Stimulated activated CD4-positive, alpha-beta T cell treated with anti-CD3 and anti-CD28 coated beads, Interleukin-2, amount 100 ng/mL, for 48 hours (primary cell): ENCODE results near the gene EEF1A2.

Source experiments
- DNase-seq, 2 donors: peaks; one replicate each; pipeline ENCODE4 v3.0.0-alpha.2; 2020

EEF1A2 gene

DNA sequence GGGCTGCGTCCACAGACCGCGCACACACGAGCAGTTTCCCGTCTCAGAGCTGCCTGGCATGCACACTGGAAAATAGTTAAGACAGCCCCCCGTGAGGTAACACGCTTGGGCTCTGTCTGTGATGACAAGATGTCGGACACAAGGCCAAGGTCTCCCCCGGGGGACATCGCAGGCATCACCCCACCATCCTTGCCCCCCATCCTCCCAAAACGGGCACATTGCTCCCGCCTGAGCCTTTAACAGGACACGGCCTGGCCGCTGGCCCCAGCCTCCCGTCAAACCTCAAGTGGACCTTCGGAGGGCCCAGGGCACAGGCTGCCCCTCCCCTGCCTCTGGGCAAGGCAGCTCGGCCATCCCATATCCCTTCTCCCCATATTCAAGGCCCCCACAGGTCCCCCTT lies 32.0 kb downstream of the EEF1A2 start:
- no peak for DNase-seq

DNA sequence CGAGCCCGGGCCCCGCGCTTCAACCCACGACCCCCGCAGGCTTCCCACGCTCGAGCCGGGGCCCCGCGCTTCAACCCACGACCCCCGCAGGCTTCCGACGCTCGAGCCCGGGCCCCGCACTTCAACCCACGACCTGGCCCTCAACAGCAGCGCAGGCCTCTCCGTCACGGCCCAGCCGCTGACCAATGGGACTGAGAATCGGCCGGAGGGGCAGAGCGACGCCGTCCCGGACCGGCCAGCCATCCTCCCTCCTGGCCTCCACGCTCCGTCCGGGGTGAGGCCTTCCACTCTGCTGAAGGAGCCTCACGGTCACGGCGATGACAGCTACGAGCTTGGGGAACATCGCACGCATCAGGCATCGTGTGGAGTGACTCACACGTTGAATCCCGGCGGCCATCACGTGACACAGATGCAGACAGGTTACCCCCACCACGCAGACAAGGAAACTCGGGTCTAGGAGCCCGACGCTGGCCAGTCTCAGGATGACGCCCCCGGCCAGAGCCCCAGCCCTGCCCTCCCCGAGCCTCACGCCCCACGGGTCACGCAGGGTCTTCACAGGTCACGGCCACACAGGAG lies 32.5 kb downstream of the EEF1A2 start:
- no peak for DNase-seq

DNA sequence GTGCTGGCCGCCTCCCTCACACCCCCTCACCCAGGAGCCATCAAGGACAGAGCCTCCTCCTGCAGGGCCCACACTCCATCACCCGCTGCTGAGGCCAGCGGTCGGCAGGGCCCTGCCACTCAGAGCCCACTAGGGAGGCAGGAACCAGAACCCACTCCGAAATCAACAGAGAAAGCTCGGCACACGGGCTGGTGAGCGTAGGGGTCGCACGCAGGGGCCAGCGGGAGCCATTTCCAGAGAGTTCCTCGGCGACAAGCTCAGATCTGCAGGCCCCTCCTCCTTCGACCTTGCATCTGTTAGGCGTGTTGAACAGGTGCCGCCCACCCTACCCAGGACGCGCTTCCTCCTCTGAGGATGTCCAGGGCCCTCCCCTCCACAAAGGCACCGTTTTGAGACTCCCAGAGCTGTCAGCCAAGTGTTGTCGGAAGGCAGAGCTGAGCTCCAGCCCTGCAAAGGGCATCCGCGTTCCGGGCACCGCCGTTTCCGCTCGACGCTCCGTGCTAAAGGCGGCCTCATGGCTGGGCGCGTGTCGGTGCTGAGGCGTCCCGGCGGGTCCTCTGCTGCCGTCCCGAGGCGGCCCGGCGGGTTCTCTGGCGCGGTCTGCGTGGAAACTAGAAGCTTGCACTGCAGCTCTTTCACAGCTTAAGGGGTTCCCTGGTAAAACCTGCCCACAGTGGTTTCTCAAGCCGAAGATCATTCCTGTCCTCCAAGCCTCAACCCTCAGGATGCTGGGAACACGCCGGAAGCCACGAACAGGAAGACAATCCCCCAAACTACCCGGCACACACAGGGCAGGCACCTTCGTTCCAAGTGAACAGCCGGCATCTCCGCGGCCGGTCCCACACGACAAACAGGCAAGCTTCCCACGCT lies 33.3 kb downstream of the EEF1A2 start:
- DNase-seq, result no peak

DNA sequence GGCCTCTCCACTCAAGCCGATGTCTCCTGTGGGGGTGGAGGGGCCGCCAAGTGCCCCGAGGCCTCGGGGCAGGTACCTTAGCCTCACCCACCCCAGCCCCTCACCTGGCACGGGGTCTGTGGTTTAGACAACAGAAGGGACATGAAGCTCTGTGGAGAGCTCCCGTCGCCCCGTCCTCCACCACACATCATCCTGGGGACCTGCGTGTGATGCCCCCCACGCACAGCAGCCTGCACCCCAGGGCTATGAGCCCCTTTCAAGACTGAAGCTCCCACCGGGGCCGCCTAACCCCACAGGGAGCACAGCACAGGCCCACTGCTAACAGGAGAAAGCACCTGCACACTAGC lies 34.6 kb downstream of the EEF1A2 start:
- DNase-seq, result no peak

DNA sequence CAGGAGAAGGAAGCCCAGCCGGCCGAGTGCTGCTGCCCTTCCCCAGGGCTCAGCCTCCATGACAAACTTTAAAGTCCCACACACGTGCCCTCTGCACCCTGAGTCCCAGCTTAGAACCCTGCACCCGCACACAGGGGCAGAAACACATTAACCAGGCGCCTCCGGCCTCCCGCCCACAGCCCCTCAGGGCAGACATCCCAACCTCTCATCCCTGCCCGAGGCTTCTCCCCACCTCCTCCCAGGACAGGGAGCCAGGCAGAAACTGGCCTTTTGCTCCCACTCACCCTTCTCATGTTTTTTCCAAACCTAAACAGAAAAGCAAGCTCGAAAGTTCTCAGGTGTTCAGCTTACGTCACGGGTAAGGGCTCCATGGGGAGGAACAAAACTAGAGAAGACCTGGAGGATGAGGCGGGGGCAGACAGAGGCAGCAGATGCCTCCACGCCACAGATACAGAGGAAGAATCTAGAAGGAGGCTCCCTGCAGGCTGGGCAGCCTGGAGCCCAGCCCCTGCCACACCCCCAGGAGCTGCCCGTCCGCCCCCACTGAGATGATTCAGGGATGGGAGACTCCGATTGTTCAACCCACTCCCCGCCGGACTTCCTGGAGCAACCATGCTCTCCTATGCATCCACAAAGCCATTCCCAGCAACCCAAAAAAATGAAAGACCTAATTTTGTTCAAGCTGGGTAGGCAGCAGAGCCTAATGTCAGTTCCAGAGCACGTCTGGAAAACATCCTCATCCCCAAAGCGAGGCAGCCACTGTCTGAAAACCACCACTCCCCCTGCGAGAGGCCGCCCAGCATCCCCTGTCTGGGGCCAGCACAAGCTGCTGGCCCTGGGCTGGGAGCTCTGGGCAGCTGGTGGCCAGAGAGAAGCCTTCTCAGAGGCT lies 35.2 kb downstream of the EEF1A2 start:
- DNase-seq, result no peak

DNA sequence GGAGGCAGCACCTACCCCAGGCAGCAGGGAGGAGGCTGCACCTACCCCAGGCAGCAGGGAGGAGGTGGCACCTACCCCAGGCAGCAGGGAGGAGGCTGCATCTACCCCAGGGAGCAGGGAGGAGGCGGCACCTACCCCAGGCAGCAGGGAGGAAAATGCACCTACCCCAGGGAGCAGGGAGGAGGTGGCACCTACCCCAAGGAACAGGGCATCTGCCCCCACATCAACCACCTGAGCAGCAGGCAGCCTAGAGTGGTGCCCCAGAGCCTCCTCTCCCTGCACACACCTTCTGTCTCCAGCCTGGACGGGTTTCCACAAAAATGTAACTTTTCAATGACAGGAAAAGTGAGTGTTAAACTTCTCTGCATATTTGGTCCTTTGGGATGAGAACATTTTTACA lies 36.6 kb downstream of the EEF1A2 start:
- no peak for DNase-seq

DNA sequence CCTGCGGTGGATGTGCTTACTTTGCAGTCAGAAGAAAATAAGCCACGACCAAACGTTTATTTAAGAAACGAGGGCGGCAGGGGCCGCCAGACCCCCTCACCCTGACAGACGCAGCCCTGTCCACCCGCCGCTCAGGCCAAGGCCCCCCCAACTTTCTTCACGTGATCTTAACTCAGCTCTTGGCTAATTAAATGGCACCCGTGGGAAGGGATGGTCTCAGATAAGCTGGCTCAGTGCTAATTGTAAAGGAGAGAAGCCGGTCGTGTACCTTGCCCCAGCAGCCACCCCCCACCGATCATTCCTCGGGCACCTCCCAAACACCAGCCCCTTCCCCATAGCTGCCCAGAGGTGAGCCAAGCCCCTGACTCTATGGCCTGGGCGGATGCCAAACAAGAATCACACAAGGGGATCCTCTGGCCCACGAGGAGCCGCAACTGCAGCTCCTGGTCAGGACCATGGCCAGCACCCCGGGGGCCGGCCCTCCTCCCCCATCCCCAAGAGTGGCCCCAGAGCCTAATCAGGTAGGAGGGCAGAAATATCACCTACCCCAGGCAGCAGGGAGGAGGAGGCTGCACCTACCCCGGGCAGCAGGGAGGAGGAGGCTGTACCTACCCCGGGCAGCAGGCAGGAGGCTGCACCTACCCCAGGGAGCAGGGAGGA lies 37.6 kb downstream of the EEF1A2 start:
- DNase-seq, result no peak

DNA sequence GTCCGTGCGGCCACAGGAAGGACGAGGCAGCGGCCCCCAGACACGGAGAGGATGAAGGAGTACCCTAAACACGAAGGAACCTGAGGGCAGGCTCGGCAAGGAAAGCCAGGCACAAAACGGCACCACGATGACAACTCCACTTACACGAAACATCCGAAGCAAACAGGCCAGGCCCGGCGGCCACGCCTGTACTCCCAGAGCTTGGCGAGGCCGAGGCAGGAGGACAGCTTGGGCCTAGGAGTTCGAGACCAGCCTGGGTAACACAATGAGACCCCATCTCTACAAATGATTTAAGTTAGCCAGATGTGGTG lies 39.9 kb downstream of the EEF1A2 start:
- no peak for DNase-seq

DNA sequence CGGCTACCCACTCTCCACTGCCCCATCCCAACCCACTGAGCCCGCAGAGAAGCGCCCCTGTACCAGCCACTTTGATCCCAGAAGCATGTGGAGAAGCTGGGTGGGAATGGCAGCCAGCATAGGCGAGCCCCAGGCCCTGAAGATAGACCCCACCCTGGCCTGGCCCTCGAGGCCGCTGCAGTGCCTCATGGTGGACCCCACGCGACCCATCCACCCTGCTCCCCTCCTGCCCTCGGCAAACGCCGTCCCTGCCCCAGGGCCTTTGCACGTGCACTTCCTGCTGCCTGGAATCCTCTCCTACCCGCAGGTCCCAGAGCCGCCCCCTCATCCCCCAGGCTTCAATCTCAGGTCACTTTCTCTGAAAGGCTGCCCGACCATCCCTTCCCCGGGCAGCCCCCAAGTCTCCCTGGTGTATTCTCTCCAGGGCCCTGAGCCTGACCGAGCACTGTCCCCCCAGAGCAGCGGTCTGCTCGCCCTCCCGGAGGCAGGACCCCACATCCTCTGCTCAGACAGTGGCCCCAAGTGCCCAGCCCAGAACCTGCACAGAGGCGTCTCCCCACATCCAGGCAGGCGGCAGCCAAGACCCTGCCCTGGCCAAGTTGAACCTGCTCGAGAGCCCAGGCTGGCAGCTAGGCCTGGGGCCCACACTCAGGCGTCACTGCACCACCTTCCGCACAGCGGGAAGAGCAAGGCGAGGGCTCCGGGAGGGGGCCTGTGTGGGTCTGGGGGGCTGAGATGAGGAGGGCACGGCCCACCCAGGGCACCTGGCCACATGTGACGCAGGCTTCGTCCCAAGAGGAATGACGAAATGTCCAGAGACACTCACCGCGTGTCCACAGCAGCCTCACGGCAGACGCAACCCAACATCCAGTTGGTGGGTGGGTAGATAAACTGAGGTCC lies 40.5 kb downstream of the EEF1A2 start:
- DNase-seq, result no peak

DNA sequence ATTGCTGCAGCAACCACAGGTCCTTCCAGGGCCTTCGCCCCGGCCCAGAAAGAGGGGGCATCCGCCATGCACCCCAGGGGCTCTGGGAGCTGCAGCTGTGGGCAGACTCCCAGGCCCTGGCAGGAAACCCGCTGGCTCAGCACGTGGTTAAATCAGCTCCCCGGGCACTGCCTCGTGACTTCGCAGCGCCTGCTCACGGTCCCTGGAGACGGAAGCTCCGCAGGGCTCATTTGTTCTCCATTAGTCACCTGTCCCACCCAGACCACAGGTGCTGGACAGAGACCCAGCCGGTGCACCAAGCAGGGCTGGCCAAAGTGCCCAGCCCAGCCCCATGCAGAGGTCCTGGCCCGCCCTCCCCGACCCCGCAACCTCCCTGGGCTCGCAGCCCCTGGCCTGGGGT lies 41.1 kb downstream of the EEF1A2 start:
- DNase-seq, result no peak

DNA sequence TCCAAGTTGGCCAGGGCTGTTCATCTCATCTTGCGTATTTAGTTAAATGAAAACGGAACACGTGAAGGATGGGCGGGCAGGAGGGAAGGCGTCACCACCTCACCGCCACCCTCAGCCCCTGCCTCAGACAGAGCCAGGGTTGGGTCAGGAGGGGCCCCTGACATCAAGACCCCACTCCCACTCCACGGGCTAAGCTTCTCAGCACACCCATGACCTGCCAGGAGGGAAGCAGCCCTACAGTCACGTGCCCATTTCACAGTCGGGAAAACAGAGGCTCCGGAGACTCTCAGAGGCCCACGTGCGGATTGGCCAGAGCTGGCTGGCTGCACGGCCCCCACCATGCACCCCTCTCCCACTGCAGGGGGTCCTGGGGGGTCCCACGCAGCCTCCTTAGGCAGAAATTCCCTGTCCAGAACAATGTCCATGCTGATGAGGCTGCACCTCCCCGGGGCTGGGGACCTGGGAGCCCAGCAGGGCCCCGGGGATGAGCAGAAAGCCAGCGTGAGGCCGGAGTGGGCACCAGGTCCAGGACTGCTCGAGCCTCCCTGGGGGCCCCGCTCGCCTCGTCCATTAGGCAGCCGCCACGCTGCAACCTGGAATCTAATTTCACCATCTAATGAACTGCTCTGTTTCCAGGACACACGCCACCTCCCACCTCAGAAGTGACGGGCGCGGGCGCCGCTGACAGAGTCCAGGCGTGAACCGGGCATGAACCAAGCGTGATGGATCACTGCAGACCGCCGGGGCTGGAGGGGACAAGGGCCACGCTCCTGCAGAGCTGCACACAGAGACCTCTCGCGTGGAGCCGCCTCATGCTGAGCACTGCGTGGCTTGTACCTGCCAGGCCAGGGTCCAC lies 42.2 kb downstream of the EEF1A2 start:
- no peak for DNase-seq

DNA sequence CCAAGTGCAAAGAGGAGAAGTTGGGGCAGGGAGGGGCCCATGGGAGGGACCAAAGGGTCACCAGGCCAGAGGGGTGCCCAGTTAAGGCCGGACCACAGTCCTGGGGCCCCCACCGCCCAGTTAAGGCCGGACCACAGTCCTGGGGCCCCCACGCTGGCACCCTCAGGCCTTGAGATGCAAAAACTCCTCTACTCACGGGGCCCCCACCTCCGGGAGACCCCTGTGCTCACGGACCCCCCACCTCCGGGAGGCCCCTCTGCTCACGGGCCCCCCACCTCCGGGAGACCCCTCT lies 43.4 kb downstream of the EEF1A2 start:
- no peak for DNase-seq

DNA sequence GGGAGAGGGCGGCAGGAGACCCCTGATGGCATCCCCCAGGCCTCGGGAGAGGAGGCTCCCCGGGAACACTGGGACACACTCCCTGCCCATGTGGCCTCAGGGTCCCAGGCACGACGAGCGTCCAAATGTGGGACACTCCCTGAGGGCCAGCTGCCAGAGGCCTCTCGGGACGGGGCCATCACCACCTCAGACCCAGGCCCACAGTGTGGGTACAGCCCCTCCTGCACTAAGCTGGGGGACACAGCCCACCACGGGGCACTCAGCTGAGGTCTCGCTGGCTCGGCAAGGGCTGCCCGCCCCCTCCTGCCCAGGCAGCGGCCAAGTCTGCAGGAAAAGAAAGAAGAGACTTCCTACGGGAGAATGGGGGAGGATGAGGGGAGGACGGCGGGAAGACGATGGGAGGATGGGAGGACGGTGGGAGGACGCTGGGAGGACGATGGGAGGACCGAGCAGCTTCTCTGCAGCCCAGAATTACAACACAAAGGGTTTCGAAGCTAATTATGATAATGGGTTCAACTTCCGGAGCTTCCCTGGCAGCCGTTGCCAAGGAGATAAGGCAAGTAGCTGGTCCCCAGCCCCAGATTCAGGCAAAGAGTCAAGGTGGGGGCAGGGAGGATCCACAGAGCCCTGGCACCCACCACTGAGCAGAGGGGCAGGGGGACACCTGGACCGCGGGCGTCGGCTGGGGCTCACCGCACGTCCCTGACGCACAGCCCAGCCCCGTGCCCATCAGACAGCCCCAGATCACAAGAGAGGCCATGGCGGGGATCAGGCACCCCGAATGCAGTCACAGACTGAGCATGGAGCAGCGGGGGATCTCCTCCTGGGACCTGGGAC lies 43.9 kb downstream of the EEF1A2 start:
- no peak for DNase-seq

DNA sequence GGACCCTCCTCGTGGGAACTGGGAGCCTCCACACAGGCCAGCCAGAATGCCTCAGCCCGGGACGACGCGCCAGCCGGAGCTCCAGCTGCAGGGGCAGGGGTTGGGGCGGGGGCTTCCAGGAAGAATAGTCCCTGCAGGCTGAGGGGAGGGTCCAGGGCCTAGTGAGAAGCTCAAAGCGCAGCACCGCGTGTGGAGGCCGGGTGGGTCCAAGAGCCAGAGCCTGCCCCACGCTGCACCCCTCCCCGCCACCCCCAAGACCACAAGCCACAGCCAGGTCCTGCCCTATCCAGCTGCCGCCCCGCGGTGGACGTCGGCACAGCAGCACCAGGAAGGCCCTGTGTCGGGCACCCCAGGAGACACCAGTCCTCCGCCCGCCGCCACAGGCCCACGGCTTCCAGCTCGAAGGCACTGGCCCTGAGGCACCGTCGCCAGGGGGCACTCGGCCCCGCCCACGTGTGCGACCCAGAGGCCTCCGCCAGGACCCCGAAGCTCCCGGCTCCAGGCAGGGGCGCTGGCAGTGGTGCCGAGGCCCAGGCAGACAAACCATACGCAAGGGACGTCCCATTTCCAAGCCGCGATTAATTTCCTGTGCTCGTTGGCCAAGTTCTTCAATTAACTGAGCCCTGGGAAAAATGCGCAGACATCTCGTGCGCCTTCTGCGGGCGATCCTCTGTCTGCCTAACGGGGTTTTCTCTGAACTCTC lies 45.9 kb downstream of the EEF1A2 start:
- DNase-seq, result no peak

DNA sequence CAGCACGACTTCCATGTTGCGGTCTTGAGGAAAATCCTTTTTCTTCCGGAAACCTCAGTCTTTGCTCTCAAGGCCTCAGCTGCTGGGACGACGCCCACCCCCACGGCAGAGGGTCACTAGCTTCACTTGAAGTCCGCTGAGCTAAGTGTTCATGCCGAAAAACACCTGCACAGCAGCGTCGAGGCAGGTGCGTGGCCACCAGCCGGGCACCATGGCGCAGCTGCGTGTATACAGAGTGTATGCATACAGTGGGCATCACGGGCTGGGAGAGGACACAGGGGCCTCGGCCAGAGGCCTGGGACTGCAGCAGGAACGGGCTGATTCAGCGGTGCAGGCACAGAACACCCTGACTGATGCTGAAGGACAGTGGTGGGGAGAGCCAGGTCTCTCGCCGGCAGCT lies 46.5 kb downstream of the EEF1A2 start:
- DNase-seq, result no peak

DNA sequence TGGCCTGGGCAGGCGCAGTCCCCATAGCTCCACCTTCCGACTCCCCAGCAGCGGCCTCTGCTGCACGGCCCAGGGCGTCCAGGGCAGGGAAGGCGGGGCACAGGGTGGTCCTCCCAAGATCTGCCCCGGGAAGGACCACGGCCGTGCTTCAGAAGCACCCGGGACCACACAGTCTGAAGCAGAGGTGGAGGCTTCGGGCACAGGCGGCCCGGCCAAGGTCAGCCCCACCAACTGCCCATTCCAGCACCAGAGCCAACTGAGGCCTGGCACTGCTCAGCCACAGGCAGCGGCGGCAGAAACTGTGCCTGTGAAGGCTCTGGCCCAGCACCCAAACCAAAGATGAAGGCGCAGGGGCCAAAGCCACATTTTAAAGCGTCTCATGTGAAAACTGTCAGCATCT lies 47.1 kb downstream of the EEF1A2 start:
- no peak for DNase-seq

DNA sequence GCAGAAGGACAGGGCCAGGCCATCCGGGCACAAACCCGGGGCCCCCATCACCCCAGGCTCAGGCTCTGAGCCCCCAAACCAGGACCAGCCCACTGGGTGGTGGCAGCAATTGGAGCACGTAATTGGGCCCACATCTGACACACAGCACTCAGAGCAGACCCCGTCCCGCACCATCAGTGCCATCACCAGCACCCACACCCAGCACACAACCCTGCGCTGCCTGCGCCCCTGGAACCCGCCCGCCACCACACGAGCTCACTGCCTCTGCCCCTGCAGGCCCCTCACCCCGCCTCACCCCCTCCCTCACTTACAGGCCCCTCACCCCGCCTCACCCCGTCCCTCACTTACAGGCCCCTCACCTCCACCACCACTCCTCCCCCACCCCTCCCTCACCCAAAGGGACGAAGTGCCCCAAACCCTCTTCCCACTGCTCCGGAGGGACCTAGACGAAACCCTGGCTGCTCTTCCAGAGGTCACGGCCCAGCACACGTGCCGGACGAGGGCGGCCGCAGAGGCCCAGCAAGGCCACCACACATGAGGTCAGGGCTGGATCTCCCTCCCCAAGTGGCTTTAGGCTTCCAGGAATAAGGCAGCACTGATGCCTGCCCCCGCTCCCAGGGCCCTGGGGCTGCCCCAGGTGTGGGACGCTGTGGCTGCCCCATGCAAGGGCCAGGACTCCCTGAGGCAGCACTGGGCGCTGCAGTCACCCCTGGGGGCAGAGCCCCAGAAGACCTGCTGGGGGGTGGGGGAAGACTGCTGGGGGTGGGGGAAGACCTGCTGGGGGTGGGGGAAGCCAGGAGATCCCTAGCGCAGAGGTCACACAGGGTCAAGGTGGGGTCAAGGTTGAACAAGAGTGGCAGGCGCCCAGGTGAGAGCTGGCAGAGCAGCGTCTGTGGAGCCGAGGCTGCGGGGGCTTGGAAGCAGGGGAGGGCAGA lies 48.8 kb downstream of the EEF1A2 start:
- DNase-seq, result no peak

DNA sequence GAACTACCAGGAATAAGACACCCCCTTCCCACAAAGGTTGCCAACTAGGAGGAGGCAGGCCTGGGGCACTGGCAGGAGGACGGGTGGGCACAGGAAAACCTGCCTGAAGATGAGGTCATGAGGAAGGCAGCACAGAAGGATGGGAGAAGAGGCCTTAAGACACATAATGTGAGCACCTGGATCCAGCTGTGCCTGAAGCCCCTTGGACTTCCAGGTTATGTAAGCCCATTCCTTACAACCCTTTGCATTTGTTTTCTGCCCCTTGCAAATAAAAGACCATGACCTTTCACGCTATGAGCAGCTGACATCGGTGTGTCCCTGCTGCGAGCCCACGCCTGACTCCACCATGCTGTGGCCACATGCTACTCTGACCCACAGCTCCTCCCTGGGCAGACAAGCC lies 49.9 kb downstream of the EEF1A2 start:
- DNase-seq, result no peak

DNA sequence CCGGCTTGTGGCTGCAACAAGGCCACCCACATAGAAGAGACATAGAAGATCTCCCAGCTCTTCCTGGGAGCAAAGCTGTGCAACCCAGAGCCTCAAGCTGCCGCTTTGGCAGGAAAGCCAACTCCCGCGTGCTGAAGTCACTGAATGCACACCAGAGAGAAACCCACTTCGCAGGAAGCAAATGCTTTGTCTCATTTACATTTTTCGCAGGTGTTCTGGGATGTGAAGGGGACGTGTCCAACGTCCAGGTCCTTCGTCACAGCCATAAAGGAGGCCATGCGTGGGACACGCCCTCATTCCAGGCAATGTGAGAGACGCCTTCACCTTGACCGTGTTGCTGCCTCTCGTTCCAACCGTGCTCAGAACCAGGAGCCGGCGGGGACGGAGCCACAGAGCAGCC lies 50.9 kb downstream of the EEF1A2 start:
- DNase-seq, result no peak
